HG03571 (cell line): Measurements from ENCODE around the gene LRRC8D.

Source experiments
- ATAC-seq: cut with Tn5 transposase; IDR thresholded peaks from one replicate; pipeline ENCODE4 v1.9.1; 2021; ENCODE audit not compliant: unreplicated experiment

The LRRC8D gene

DNA sequence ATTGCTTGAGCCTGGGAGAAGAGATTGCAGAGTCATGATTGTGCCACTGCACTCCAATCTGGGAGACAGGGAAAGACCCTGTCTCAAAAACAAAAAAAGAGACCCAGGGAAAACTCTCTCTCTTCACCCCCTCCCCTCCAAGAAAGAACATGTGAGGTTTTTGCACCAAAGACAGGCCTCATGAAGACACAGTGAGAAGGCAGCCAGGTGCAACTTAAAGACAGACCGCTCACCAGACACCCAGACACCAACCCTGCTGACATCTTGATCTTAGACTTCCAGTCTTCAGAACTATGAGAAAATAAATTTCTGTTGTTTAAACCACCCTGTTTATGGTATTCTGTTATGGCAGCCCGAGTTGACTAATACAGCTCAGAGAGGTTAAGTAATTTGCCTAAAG is 13.3 kb upstream of the LRRC8D start:
- ATAC-seq, result no peak

DNA sequence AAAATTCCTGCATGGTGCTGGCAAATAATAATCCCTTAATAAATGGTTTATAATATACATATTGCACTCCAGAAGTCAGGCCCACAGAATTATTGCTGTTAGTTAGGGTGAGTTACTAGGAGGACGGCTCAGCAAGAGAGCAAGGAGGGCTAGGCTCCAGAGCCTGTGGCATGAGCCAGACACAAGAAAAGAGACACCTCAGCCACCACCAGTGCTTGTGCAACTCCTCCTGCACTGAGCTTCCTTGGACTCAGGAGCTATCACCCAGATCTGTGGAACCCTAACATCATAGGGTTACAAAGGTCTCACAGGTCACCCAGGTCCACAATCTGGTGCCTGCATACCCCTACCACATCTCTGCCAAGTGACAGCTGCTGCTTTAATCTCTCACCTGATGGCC is 12.8 kb upstream of the LRRC8D start:
- no peak for ATAC-seq

DNA sequence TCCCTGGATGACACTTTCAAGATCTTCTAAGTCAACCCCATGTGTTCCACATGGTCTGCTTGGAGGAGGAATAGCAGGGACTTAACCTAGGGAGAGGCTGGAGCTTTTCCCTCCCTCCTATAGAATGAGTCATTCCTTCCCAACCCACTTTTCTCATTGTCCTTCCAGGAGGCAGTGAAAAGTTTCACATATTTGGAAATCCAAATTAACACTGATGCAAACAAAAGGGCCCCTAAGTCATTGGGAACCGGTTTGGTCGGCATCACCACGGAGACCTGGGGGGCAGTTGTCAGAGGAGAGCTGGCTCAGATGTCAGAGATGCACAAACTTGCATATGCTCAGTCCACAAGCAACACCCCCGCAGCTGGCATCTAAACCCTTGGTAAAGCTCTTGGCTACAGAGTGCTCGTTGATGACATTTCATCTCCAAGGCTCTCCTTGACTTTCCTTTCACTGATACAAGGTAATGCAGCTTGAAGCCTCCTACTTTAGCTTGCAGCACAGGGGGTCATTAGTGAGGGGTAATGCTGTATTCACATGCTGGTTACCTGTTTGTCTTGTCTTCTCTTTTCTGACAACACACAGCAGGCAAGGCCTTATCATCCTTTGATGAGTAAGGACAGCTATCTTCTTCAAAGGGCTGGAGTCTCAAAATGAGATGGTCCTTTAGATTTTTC is 12.3 kb upstream of the LRRC8D start:
- no peak for ATAC-seq

DNA sequence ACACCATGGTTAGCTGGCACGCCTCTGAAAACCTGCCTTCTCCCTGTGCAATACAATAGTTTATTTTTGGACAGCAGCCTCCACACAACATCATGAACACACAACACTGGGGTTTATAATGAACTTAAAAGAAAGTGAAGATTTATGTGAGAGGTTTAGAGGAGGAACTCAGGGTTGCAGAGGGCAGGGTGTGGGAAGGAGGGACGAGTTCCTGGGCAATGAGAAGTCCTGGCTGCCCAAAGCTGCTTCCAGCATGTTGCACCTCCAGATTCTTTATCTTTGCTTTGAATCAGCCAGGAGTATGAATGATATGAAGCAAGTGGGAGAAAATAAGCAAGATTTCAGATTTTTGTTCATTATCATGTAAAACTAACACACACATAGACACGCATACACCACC is 11.3 kb upstream of the LRRC8D start:
- no peak for ATAC-seq

DNA sequence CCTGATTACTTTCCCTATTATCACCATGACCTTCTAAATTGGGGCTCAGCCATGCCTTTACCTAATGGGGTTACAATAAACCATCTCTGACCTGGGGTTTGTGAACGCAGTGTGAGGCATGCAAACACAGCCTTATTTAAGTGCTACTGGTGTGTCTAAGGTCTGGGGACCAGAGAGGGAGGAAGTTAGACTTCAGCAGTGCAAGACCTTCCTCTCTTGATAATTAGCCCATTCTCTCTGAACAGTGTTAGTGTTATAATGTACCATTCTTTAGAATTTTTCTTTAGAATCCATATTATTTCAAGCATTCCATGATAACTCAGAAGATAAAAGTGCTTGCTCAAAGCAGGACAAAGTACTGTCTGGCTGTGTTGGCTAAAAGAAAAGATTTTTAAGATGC is 10.5 kb upstream of the LRRC8D start:
- no peak for ATAC-seq

DNA sequence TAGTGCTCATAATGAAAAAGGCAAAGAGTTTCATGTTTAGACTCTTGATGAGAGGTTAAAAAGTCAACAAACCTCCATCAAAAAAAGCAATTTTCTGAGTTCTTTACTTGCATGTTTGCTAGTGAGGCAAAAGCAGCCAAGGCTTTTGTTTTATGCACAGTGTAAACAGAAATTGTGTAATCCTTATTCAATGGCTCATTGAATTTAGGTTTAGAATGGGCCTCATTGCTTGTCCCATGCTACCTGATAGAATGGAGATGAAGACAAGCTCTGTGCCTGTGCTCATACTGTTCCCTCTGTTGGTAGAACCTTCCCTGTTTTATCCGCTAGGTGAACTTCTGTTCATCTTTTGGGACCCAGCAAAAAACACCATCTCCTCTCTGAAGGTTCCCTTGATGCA is 10.0 kb upstream of the LRRC8D start:
- ATAC-seq, result no peak

DNA sequence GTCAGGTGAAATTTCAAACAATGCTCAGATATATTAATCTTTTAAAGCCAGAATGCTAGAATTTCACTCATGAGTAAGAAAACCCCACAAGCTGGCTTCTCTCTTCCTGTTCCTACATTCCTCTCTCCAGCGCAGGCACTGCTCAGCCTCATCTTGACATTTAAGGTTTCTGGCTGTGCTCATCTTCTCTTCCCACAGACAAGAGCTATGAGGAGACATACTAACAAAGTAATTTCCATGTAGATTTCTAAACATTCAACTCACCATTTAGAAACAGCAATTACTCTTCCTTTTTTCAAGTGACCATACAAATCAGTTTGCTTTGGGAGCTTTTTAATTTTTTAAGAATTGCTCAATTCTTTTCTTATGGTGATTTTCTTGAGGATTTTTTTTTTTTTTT is 7.8 kb upstream of the LRRC8D start:
- ATAC-seq, result no peak

DNA sequence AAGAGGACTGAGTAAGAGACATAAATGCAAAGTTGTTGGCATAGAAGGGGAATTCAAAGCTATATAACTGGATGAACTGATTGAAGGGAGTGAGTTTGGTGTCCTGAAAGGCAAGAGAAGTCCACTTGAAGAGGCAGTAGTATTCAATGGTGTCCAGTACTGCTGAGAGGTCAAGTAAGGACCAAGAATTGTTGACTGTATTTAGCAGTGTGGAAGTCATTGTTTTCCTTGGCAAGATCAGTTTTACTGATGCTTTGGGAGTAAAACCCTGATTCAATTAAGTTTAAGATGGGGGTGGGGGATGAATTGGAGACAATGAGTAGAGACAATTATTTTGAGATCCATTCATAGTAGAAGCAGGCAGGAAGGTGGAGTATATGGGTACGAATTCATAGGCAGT is 5.8 kb upstream of the LRRC8D start:
- ATAC-seq, result no peak

DNA sequence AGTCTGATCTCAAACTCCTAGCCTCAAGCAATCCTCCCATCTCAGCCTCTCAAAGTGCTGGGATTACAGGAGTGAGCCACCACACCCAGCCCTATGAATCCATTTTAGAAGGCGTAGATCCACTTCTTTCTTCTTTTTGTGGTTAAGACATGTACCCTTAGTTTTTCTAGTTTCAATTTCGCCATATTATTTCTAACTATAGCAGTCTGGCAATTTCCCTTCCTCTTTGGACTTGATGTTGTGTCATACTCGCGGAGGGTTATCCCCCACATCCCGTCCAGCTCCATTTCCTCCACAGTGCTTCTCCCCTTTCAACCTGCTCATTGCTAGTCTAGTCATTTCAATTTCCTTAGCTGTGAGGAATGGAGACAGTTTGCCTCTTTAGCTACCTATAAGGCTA is 5.2 kb upstream of the LRRC8D start:
- peak; percentile 58 for ATAC-seq

DNA sequence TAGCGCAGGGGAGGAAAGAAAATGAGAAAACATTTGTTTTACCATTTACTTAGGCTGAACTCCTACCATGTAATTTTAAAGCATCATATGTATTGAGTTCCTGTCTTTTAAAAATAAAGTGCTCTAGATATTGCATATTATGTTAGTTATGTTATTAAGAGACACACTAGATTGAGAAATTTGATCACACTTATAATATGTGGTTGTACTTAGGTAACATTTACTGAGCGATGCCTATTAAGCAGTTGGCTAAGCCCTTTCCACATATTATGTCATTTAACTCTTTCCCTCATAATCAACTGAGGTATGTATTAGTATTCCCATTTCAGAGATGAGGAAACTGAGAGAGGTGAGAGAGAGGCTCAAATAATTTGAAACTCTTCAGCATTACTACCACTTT is 4.5 kb upstream of the LRRC8D start:
- no peak for ATAC-seq

DNA sequence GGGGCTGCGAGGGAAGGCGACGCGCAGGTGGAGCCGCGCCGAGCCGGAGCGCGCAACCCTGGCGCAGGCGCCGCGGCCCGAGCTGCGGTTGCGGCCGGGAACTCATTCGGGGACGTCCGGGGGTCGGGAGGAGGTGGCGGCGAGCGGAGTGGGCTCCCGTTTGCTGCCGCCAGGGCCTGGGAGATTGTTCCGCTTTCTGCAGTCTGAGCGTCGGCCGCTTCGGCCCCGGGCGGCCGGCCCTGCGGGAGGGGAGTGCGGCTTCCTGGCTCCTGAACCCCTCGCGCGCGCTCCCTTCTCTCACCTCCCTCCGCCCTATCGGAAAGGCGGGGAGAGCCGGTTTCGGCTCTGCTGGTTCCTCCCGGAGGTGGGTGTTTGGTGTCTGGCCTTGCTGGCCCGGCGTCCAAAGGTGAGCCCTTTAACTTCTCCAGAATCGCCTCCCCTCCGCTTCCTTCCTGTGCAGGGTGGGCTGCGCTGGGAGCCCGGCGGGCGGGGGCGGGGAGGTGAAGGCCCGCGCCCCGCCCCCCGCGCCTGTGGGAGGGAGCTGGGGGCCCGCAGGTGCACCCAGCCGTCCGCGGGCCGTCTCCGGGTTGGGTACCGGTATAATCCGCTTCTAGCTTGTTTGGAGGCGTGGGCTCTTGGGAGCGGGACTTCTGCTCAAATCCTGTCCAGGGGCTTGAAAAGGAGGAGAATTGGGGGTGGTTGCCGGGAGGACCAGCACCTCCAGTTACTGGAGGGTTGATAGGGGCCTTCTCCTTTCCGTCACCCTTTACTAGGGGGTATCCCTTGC is 683 bp downstream of the LRRC8D start:
- peak; percentile 48 for ATAC-seq

DNA sequence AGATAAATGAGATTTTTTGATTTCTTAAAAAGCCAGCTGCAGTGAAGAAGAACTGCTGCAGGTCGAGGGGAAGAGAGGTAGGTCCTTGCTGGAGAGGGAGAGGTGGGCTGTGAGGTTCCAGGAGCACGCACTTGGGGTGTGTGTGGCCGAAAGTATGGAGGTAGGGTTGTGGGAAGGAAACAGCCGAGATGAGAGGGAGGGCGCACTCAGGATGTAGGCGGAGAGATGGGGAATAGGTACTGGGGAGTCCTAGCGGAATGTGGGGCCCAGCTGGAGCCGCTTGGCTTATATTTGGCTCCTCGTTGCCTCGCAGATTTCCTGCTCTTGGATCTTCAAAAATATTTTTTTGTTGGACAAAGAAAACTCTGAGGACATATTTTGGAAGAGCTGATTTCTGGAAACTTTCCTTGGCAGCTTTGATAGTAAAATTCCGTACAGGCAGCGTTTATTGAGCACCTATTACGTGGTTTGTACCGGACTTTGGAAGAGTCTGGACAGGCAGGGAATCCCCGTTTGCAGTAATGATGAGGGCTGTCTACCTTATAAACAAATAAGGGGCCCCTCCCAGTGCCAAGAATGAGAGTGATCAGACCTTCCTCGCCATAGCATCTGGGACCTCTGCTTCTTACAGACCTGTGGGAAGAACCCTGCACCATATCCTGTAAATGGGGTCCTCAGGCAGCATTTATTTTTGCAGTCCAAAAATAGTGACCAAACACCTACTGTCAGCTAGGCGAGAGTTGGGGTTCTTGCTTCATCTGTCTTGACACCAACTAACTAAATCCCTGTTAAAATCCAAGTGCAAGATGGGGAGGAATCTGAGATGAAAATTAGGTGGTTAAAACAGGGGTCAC is 1.5 kb downstream of the LRRC8D start:
- ATAC-seq, result no peak

DNA sequence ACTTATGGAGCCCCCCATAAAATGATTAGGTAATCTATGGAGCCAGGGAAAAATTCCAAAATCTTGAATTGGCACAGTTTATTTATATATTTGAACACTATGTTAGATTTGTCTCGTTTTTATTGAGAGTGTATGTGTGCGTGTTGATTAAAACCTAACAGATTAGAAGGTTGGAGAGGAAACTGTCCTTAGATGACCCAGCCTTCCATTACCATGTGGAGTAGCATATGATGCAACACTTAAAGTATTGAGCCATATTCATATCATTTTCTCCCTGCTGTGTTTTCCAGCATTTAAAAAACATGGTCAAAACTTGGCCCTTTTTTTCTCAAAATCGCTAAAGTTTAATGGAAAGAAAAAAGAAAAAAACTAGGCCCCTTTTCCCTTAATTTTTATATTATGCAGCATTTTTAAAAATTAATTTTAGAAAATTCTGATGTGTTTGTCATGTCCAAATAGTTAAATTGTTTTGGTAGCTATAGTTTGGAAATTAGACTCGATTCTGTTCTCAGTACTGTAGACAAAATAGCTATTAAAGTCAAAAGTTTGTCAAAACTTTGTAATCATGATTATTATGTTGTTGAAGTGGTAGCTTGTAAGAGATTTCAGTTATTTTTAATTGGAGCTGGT is 2.3 kb downstream of the LRRC8D start:
- ATAC-seq, result no peak

DNA sequence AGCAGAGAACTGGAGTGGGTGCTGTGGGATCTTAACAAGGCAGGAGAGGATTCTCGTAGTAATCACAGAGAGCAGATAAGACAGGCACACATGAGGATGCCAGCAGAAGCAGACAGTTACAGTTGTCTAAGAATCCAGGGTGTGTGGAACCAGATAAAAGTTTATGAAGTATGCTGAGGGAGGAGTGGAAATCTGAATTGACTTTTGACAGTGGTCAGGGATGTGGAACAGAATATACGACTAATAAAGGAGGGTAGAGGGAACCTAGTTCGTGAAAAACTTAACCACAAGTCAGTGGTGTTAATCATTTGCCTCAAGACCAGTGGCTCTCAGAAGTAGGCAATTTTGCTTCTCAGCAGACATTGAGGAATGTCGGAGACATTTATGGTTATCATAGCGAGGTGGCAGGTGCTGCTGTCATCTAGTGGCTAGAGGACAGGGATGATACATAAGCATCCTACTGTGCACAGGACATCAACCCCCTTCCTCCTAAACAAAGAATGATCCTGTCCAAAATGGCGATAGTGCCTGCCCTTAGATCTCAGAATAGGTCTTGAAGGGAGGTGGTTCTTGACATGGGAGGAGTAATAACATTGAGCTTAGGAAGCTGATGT is 3.0 kb downstream of the LRRC8D start:
- ATAC-seq, result peak; percentile 23

DNA sequence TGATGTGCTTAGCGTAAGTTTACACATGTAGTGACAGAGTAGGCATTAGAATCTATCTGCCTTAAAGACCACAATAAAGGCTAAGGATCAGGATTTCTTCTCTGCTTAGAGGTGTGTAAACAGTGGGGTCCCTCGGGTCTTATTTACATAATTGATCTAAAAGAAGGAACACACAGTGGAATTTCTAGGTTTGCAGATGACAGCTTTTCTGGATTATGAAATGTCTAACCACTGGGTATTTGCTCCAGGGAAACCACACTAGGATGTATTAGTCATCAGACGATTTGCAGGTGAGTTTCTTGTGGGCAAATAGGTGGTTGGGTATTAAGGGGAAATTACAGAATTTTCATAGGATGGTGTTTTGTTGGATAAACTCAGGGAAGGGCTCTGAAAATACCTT is 5.8 kb downstream of the LRRC8D start:
- no peak for ATAC-seq

DNA sequence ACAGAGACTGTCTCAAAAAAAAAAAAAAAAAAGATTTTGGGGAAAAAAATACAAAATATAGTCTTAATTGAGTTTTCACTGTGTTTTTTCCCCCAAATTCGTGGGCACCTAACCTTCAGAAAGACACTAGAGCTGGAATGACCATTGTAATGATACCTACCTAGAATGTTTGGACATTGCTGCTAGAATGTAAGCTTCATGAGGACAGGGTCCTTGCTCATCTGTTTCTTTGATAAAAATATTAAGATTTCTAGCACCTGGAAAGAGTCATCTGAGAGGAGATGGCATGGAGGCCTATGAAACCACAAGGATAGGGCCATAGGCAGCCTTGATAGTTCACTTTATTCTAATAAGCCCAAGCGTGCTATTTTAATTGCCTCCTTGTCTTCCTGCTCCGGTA is 6.5 kb downstream of the LRRC8D start:
- no peak for ATAC-seq

DNA sequence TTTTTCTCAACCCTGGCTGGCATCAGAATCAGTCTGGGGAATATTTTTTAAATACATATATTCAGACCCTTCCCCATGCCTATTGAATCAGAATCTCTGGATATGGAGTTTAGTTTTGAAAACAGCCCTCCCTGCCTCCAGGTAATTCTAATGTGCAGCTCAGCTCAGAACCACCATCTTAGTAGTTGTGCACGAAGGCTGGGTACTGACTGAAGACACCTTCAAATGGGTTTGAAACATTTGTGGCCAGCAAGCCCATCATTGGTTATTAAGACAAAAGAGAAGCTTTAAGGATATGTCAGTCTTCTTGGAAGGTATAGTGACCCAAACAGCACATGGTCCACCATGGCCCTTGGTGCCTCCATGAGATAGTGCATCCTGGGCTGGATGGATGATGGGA is 7.1 kb downstream of the LRRC8D start:
- no peak for ATAC-seq

DNA sequence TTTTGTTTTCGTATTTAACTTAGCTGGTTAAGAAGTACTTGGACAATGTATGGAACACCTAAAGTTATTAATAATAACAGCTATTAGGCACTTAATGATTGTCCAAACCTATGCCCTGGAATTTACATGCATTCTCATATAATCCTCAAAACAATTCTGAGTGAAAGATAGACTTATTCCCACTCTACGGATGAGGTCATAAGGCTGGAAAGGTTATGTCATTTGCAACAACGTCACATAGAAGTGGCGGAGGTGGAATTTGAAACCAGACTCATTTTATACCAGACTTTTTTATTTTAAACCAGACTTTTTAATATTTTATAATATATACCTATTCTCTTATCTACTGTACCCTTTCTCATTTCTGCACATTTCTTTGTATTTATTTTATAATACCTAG is 8.4 kb downstream of the LRRC8D start:
- ATAC-seq, result no peak

DNA sequence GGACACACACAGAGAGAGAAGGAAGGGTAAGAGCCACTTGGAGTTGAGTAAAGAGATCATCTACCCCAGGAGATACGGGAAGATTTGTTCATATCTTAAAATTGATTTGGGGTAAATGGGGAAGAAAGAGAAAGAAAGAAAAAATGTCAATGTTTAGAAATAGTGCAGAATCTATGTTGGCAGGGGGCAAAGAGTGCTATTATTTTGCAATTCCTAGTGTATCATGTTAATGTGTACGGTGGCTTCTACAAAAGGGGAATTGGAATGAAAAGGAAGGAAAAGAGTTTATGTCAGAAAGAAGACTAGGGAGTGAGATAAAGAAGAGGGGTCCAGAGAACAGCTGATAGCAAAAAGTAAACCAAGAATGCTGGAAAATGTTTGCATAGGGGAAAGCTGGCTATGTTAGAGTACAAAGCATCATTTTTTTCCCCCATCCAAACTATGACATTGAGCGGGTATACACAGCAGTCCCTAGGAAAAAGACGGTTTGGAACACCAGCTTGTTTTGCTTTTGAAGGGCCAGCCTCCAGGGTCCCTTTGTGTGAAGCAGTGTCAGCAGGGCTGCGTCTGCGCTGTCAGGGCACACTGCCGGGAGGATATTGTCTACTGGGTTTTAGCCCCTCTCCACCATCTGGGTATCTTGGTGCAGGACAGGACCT is 10.8 kb downstream of the LRRC8D start:
- ATAC-seq, result no peak

DNA sequence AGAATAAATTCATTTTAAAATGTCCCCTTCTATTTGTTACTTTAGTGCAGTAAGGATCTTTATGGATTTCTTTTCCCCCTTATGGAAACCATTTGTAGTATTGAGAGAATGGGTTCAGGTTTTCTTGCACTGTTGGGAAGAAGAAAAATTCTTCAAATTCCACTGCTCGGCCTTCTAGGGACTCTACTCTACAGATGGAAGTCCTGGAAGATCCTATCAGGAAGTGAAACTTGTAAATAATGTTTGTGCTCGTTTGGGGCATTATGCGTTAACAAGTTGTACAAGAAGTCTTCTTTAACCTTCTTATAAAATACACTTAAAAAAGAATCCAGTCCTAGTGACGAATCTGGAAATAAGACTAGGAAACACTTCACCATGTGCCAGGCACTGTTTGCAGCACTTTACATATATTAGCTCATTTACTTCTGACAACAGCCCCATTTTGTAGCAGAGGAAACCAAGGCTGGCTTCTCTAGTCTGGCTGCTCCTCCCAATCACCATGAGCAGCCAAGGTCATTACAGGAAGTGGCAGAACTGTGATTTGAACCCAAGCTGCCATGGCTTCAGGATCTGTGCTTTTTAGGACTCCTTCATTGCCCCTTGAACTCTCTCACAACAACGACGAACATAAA is 11.8 kb downstream of the LRRC8D start:
- no peak for ATAC-seq
